ENCODE measurements around the gene TXNRD3.

DNA sequence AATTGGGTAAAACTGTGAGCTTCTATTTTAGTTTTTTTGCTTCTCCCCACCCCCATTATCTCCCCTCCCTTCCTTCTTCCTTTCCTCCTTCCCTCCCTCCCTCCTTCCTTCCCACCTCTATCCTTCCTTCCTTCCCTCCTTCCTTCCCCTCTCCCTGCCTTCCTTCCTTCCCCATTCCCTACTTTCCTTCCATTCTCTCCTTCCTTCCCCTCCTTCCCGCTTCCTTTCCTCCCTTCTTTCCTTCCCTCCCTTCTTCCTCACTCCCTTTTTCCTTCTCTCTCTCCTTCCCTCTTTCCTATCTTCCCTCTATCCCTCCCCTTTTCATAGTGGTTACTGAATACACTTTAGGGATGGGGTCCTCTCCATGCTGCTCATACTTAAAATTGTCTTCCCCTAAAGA is 55.8 kb downstream of the TXNRD3 start:
- TF ChIP-seq TEAD4 (IDR thresholded peaks at IDR 0.05; ENCODE audit: borderline replicate concordance, insufficient read depth), result no peak
- no peak for TF ChIP-seq EZH2phosphoT487 (IDR thresholded peaks at IDR 0.05; ENCODE audit: borderline replicate concordance, low read depth)
- TF ChIP-seq, protein P1, sequence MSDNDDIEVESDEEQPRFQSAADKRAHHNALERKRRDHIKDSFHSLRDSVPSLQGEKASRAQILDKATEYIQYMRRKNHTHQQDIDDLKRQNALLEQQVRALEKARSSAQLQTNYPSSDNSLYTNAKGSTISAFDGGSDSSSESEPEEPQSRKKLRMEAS (IDR thresholded peaks at IDR 0.05; ENCODE audit: low read depth), result no peak
- TF ChIP-seq GABPA (IDR thresholded peaks at IDR 0.05; ENCODE audit: low read depth), result no peak
- TF ChIP-seq, protein P2, sequence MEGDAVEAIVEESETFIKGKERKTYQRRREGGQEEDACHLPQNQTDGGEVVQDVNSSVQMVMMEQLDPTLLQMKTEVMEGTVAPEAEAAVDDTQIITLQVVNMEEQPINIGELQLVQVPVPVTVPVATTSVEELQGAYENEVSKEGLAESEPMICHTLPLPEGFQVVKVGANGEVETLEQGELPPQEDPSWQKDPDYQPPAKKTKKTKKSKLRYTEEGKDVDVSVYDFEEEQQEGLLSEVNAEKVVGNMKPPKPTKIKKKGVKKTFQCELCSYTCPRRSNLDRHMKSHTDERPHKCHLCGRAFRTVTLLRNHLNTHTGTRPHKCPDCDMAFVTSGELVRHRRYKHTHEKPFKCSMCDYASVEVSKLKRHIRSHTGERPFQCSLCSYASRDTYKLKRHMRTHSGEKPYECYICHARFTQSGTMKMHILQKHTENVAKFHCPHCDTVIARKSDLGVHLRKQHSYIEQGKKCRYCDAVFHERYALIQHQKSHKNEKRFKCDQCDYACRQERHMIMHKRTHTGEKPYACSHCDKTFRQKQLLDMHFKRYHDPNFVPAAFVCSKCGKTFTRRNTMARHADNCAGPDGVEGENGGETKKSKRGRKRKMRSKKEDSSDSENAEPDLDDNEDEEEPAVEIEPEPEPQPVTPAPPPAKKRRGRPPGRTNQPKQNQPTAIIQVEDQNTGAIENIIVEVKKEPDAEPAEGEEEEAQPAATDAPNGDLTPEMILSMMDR (IDR thresholded peaks at IDR 0.05), result no peak
- no peak for TF ChIP-seq TAF1 (IDR thresholded peaks at IDR 0.05; ENCODE audit: borderline replicate concordance, low read depth, low read length)
- TF ChIP-seq RXRA (IDR thresholded peaks at IDR 0.05; ENCODE audit: borderline replicate concordance, low read depth), result no peak
- no peak for TF ChIP-seq RCOR1 (IDR thresholded peaks at IDR 0.05; ENCODE audit: low read length)
- TF ChIP-seq, protein P3, sequence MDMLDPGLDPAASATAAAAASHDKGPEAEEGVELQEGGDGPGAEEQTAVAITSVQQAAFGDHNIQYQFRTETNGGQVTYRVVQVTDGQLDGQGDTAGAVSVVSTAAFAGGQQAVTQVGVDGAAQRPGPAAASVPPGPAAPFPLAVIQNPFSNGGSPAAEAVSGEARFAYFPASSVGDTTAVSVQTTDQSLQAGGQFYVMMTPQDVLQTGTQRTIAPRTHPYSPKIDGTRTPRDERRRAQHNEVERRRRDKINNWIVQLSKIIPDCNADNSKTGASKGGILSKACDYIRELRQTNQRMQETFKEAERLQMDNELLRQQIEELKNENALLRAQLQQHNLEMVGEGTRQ (IDR thresholded peaks at IDR 0.05; ENCODE audit: borderline replicate concordance, low read depth, low read length), result no peak
- TF ChIP-seq POLR2AphosphoS5 (IDR thresholded peaks at IDR 0.05; ENCODE audit: low read depth, low read length), result no peak
- TF ChIP-seq, protein P4, sequence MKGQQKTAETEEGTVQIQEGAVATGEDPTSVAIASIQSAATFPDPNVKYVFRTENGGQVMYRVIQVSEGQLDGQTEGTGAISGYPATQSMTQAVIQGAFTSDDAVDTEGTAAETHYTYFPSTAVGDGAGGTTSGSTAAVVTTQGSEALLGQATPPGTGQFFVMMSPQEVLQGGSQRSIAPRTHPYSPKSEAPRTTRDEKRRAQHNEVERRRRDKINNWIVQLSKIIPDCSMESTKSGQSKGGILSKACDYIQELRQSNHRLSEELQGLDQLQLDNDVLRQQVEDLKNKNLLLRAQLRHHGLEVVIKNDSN (IDR thresholded peaks at IDR 0.05; ENCODE audit: borderline replicate concordance, low read depth), result no peak
- TF ChIP-seq, protein P5, sequence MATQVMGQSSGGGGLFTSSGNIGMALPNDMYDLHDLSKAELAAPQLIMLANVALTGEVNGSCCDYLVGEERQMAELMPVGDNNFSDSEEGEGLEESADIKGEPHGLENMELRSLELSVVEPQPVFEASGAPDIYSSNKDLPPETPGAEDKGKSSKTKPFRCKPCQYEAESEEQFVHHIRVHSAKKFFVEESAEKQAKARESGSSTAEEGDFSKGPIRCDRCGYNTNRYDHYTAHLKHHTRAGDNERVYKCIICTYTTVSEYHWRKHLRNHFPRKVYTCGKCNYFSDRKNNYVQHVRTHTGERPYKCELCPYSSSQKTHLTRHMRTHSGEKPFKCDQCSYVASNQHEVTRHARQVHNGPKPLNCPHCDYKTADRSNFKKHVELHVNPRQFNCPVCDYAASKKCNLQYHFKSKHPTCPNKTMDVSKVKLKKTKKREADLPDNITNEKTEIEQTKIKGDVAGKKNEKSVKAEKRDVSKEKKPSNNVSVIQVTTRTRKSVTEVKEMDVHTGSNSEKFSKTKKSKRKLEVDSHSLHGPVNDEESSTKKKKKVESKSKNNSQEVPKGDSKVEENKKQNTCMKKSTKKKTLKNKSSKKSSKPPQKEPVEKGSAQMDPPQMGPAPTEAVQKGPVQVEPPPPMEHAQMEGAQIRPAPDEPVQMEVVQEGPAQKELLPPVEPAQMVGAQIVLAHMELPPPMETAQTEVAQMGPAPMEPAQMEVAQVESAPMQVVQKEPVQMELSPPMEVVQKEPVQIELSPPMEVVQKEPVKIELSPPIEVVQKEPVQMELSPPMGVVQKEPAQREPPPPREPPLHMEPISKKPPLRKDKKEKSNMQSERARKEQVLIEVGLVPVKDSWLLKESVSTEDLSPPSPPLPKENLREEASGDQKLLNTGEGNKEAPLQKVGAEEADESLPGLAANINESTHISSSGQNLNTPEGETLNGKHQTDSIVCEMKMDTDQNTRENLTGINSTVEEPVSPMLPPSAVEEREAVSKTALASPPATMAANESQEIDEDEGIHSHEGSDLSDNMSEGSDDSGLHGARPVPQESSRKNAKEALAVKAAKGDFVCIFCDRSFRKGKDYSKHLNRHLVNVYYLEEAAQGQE (IDR thresholded peaks at IDR 0.05; ENCODE audit: low read depth, low read length), result no peak
